Measurements from ENCODE around the gene DAP3. TPM values are rescaled to one million over a fixed set of nuclear protein-coding genes. Genes with fewer than 3 reads are reported as not detected.

Gene DAP3
- total and polyA plus RNA-seq, 9 of the 15 experiments (the other 6 are each of a cell fraction or from before 2014, with no cell fraction given), result 155 to 484 (median 298) TPM

DNA sequence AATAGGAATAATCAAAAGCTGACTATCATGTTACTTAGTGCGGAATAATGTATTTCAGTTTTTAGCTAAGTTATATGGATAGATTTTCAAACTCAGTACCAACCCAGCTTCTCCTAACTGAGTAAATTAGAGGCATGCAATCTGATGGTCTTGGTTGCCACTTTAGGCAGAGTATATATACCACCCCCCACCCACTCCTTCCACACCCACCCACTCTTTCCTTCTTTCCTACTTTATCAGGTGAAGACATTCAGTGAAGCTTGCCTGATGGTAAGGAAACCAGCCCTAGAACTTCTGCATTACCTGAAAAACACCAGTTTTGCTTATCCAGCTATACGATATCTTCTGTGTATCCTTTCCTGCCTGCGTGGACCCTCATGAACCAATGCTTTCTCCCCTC is 36.3 kb downstream of the DAP3 start:
- DNase-seq (ENCODE audit: extremely low read depth in 1 of 4, low spot score in 3 of 4) (no peak), ATAC-seq (no peak), FAIRE-seq (no peak)
- Histone ChIP-seq H3K4me1 (replicated peaks in 1 of 2; ENCODE audit: control insufficient read depth in 2 of 2, insufficient read depth in 2 of 2, low read length in 2 of 2) (no peaks in the 10 kb centered on the region), H3K9me1 (ENCODE audit: control insufficient read depth, insufficient read depth, low read length) (no peaks in the 10 kb centered on the region), H4K20me1 (replicated peaks; ENCODE audit: control insufficient read depth, insufficient read depth, low read length) (no peaks in the 10 kb centered on the region), H3K4me3 (no peak overlapping the region), H3K27ac (ENCODE audit: extremely low read depth, low read depth, low read length) (no peak overlapping the region), H3K79me2 (ENCODE audit: control insufficient read depth, insufficient read depth, low read length) (peaks cover 2% of the 10 kb centered on the region; the same call in 1 of the 3 replicates), H3K9me3 (replicated peaks; ENCODE audit: control insufficient read depth, insufficient read depth, low read depth, low read length) (no peaks in the 10 kb centered on the region), H3K27me3 (ENCODE audit: control insufficient read depth in 2 of 2, insufficient read depth in 2 of 2, low read length in 2 of 2) (no peaks in the 10 kb centered on the region), H2AFZ (ENCODE audit: low read depth, low read length) (no peak overlapping the region), H3K4me2 (ENCODE audit: insufficient read depth, low read length) (no peak overlapping the region), H3K36me3 (ENCODE audit: control insufficient read depth, insufficient read depth, low read length) (peaks cover 73% of the 10 kb centered on the region), H3K9ac (ENCODE audit: insufficient read depth in 1 of 2, low read depth in 2 of 2, low read length in 2 of 2) (no peak overlapping the region)
- CTCF ChIA-PET (ENCODE audit: low intra/inter-chr PET ratio), result no interaction called here
- in situ Hi-C loops (cut with MboI), result no loop called here
- POLR2A ChIA-PET, result interaction anchor here (0.8 to 1.2 kb wide), 3 partner anchors 8 to 20 kb away, joined by 3 to 4 read pairs (median 3); no protein-coding TSS in a partner anchor
- TF ChIP-seq EGR1 (conservative IDR thresholded peaks at IDR 0.05), result peak; percentile 67
- no peak for TF ChIP-seq ASH1L (IDR thresholded peaks at IDR 0.05; ENCODE audit: borderline replicate concordance, low read depth, partially characterized antibody)
- TF ChIP-seq, protein P1, sequence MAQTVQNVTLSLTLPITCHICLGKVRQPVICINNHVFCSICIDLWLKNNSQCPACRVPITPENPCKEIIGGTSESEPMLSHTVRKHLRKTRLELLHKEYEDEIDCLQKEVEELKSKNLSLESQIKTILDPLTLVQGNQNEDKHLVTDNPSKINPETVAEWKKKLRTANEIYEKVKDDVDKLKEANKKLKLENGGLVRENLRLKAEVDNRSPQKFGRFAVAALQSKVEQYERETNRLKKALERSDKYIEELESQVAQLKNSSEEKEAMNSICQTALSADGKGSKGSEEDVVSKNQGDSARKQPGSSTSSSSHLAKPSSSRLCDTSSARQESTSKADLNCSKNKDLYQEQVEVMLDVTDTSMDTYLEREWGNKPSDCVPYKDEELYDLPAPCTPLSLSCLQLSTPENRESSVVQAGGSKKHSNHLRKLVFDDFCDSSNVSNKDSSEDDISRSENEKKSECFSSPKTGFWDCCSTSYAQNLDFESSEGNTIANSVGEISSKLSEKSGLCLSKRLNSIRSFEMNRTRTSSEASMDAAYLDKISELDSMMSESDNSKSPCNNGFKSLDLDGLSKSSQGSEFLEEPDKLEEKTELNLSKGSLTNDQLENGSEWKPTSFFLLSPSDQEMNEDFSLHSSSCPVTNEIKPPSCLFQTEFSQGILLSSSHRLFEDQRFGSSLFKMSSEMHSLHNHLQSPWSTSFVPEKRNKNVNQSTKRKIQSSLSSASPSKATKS (CRISPR knock-in tag; IDR thresholded peaks at IDR 0.05), result no peak
- no peak for TF ChIP-seq RFX1 (IDR thresholded peaks at IDR 0.05)
- TF ChIP-seq ZNF311 (CRISPR knock-in tag; IDR thresholded peaks at IDR 0.05), result no peak
- BruUV-seq (replicated peaks), result TSS peak; percentile 7
- WGBS (ENCODE audit: insufficient coverage, low coverage, missing lambda C conversion rate), result 93% methylated on average over 3 of the region's 3 CpGs
- intact Hi-C loops (cut with micrococcal nuclease), result loop anchor here (5.0 kb wide), 2 partner anchors 48 to 78 kb away; no protein-coding TSS in a partner anchor
